Measurements from ENCODE around the gene BAD. TPM values are rescaled to one million over a fixed set of nuclear protein-coding genes. Genes with fewer than 3 reads are reported as not detected.

BAD gene
- total and polyA plus RNA-seq, 2 of the 13 experiments (the other 11 are each of a cell fraction or from before 2014, with no cell fraction given): 17.9 to 28.5 TPM

- TF ChIP-seq ZNF883 (CRISPR knock-in tag; IDR thresholded peaks at IDR 0.05; ENCODE audit: not compliant biosample characterization) (peak; percentile 59), ZNF784 (CRISPR knock-in tag; IDR thresholded peaks at IDR 0.05; ENCODE audit: borderline replicate concordance) (no peak), ZNF337 (CRISPR knock-in tag; IDR thresholded peaks at IDR 0.05; ENCODE audit: borderline replicate concordance, low read depth) (no peak), PHF5A (CRISPR knock-in tag; IDR thresholded peaks at IDR 0.05; ENCODE audit: low read depth, unreplicated experiment) (no peak), ZNF414 (CRISPR knock-in tag; IDR thresholded peaks at IDR 0.05) (peak; percentile 49), ZNF101 (CRISPR knock-in tag; IDR thresholded peaks at IDR 0.05; ENCODE audit: borderline replicate concordance, low read depth) (no peak), SNAPC2 (CRISPR knock-in tag; IDR thresholded peaks at IDR 0.05) (peak; percentile 66; the same call in 1 of the 2 replicates), KLF11 (CRISPR knock-in tag; IDR thresholded peaks at IDR 0.05) (peak; percentile 62; the same call in 1 of the 2 replicates), ZSCAN30 (CRISPR knock-in tag; IDR thresholded peaks at IDR 0.05) (no peak), HNF4G (IDR thresholded peaks at IDR 0.05; ENCODE audit: borderline replicate concordance, low read depth, low read length) (peak; percentile 75), HNF4G (CRISPR knock-in tag; IDR thresholded peaks at IDR 0.05; ENCODE audit: borderline replicate concordance, low read depth) (no peak), JDP2 (CRISPR knock-in tag; IDR thresholded peaks at IDR 0.05; ENCODE audit: borderline replicate concordance) (no peak), ZNF878 (CRISPR knock-in tag; IDR thresholded peaks at IDR 0.05) (no peak), HOXA5 (CRISPR knock-in tag; IDR thresholded peaks at IDR 0.05) (peak; percentile 79), SKI (IDR thresholded peaks at IDR 0.05; ENCODE audit: partially characterized antibody) (peak; percentile 12), KDM4B (CRISPR knock-in tag; IDR thresholded peaks at IDR 0.05) (peak; percentile 30), ZNF317 (CRISPR knock-in tag; IDR thresholded peaks at IDR 0.05) (0 out of 2 replicates have a peak, but pooled peaks have one; percentile 14), GZF1 (CRISPR knock-in tag; IDR thresholded peaks at IDR 0.05) (0 out of 2 replicates have a peak, but pooled peaks have one; percentile 65), KMT2A (CRISPR knock-in tag; IDR thresholded peaks at IDR 0.05) (peak; percentile 56; the same call in 1 of the 2 replicates)
- TF ChIP-seq, protein P1, sequence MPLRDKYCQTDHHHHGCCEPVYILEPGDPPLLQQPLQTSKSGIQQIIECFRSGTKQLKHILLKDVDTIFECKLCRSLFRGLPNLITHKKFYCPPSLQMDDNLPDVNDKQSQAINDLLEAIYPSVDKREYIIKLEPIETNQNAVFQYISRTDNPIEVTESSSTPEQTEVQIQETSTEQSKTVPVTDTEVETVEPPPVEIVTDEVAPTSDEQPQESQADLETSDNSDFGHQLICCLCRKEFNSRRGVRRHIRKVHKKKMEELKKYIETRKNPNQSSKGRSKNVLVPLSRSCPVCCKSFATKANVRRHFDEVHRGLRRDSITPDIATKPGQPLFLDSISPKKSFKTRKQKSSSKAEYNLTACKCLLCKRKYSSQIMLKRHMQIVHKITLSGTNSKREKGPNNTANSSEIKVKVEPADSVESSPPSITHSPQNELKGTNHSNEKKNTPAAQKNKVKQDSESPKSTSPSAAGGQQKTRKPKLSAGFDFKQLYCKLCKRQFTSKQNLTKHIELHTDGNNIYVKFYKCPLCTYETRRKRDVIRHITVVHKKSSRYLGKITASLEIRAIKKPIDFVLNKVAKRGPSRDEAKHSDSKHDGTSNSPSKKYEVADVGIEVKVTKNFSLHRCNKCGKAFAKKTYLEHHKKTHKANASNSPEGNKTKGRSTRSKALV (CRISPR knock-in tag; IDR thresholded peaks at IDR 0.05): peak; percentile 23
- TF ChIP-seq, protein P2, sequence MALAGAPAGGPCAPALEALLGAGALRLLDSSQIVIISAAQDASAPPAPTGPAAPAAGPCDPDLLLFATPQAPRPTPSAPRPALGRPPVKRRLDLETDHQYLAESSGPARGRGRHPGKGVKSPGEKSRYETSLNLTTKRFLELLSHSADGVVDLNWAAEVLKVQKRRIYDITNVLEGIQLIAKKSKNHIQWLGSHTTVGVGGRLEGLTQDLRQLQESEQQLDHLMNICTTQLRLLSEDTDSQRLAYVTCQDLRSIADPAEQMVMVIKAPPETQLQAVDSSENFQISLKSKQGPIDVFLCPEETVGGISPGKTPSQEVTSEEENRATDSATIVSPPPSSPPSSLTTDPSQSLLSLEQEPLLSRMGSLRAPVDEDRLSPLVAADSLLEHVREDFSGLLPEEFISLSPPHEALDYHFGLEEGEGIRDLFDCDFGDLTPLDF (CRISPR knock-in tag; IDR thresholded peaks at IDR 0.05): 0 out of 2 replicates have a peak, but pooled peaks have one; percentile 40
- TF ChIP-seq, protein P3, sequence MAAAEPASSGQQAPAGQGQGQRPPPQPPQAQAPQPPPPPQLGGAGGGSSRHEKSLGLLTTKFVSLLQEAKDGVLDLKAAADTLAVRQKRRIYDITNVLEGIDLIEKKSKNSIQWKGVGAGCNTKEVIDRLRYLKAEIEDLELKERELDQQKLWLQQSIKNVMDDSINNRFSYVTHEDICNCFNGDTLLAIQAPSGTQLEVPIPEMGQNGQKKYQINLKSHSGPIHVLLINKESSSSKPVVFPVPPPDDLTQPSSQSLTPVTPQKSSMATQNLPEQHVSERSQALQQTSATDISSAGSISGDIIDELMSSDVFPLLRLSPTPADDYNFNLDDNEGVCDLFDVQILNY (CRISPR knock-in tag; conservative IDR thresholded peaks at IDR 0.05): no peak
- TF ChIP-seq, protein P4, sequence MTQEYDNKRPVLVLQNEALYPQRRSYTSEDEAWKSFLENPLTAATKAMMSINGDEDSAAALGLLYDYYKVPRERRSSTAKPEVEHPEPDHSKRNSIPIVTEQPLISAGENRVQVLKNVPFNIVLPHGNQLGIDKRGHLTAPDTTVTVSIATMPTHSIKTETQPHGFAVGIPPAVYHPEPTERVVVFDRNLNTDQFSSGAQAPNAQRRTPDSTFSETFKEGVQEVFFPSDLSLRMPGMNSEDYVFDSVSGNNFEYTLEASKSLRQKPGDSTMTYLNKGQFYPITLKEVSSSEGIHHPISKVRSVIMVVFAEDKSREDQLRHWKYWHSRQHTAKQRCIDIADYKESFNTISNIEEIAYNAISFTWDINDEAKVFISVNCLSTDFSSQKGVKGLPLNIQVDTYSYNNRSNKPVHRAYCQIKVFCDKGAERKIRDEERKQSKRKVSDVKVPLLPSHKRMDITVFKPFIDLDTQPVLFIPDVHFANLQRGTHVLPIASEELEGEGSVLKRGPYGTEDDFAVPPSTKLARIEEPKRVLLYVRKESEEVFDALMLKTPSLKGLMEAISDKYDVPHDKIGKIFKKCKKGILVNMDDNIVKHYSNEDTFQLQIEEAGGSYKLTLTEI (CRISPR knock-in tag; conservative IDR thresholded peaks at IDR 0.05): no peak
These were observed 14.8 kb downstream of the BAD start (continued) for GRCh38 chr11:64269540-64270220.
